GM19023 (cell line): ENCODE results near the gene BHMT2.

ENCODE experiments used
- ATAC-seq: cut with Tn5 transposase; IDR thresholded peaks from one replicate; pipeline ENCODE4 v1.9.1; 2021; ENCODE audit warnings: mild to moderate bottlenecking, moderate library complexity; ENCODE audit not compliant: unreplicated experiment

Gene BHMT2, protein sequence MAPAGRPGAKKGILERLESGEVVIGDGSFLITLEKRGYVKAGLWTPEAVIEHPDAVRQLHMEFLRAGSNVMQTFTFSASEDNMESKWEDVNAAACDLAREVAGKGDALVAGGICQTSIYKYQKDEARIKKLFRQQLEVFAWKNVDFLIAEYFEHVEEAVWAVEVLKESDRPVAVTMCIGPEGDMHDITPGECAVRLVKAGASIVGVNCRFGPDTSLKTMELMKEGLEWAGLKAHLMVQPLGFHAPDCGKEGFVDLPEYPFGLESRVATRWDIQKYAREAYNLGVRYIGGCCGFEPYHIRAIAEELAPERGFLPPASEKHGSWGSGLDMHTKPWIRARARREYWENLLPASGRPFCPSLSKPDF

GRCh38 chr5:79069488-79070349, at the start of gene BHMT2, which contains the start of gene DMGDH:
BHMT2 (plus strand) TSS chr5:79069767; CDS start chr5:79069783, 16 bp downstream.
DMGDH (minus strand) TSS chr5:79069674; CDS start chr5:79069620, 54 bp downstream.
- no peak for ATAC-seq

GRCh38 chr5:79020861-79021561, 48.6 kb upstream of the BHMT2 start:
- ATAC-seq = no peak

DNA sequence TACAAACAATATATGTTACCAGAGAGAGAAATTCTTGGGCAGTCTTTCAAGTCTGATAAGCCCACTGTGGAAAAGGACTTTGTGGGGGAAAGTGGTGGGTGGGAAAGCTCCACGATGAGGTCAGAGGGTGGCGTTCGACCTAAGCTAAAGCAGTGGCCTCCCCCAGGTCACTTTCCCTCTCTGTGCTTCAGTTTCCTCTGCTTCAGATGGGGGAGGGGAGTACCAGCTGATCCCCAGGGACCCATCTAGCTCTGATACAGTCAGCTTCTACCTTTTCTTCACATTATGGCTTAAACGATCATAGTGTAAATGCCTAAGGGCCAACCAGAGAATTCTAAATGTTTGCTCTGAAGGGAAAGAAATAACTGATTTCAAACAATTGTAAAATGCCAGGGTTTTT, 47.8 kb upstream of the BHMT2 start:
- ATAC-seq = no peak

DNA sequence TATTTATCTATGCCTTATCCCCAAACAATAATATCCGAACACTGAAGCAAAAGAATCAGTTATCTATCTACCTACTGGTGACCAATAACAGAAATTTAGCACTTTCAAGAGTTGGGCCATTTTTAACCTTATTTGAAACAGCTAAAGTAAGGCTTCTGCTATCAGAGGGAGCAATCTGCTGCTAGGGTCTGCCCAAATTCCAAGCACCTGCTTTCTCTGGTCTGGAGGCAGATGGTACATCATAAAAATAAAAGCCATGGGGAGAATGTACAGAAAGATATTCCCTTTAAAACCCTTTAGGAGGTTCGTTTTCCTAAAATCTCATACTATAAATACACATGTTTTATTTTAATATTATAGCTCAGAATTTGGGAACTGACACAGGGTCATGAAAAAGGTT, 46.8 kb upstream of the BHMT2 start:
- no peak for ATAC-seq

GRCh38 chr5:79023348-79023747, 46.2 kb upstream of the BHMT2 start:
- ATAC-seq = no peak

GRCh38 chr5:79023947-79024346, 45.6 kb upstream of the BHMT2 start:
- no peak for ATAC-seq

DNA sequence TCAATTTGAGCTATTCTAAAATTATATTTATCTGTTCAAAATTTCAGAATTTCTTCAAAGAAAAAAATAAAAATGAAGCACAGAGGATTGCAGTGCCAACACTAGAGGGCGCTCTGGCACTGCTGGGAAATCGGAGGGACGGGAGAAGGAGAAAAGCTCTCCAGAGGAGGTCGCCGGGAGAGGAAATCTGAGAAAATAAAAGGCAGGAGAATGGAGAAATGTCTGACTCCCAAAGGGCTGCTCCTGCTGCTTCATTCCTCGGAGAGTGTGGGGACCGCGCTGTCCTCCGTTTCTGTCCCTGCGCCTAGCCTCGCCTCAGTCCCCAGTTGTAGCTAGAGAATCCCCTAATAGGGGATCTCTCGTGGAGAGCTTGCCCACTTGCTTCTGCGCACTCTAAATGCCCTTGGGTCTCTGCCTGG, 44.5 kb upstream of the BHMT2 start:
- ATAC-seq = no peak

GRCh38 chr5:79030663-79031484, 38.7 kb upstream of the BHMT2 start:
- no peak for ATAC-seq

DNA sequence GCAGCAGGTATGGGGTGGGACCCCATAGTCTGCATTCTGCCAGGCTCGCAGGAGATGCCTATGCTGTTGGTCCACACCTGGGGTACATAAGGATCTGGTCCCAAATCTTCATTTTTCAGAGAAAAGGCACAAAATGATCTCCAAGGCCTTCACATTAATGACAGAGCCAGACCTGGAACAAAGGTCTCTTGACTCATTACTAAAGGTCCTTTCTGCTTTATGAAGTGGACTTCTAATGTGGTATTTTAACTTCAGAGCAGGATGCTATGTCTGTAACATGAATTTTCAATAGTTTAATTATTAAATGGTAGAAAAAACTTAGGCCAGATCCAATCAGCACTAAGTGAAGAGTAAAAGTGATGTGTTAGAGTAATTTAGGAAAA, 38.1 kb upstream of the BHMT2 start:
- no peak for ATAC-seq

DNA sequence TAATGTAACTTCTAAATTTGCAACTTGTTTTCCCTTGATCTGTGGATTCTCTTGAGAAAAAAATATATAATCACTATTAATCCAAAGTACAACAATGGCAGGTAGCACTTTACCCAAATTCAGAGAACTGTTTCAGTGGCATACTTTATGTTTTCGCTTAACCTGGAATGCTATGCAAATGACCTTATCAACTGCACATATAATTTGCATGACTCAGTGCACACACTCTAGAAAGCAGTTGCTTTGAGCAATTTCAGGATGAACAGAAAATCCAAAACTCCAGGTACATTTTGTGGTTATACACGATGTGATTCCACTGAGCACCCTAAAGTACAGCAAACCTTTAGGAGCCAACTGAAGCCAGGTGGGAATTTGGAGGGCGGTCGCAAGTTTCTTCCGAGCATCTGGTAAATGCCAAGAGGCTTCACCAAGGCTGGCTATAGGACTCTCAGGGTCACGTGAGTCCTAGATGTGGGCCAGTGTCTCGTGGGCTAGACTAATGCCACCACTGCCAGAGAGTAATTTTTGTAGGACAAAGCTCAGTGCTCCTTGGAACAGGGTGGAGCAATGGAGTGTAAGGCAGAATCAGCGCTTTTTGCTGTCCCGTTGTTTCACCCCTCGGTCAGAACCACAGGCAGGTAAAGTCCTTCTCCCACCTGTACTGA, 37.4 kb upstream of the BHMT2 start:
- ATAC-seq = no peak

- ATAC-seq = no peak
Observed at GRCh38 chr5:79032782-79033181, 36.8 kb upstream of the BHMT2 start.

- ATAC-seq = no peak
Observed at GRCh38 chr5:79035237-79035636, 34.3 kb upstream of the BHMT2 start.

DNA sequence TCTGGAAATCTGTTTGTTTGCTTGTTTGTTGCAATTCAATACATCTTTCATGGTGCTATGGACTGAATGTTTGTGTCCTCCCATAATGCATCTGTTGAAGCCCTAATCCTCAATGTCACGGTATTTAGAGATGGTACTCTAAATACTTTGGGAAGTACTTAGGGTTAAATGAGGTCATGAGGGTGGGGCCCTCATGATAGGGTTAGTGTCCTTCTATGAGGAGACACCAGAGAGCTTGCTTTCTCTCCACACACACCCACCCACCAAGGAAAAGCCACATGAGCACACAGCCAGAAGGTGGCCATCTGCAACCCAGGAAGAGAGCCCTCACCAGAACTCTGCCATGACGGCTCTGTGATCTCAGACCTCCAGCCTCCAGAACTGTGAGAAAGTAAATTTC, 32.8 kb upstream of the BHMT2 start:
- ATAC-seq = no peak

GRCh38 chr5:79042188-79042587, 27.4 kb upstream of the BHMT2 start:
- ATAC-seq = no peak

DNA sequence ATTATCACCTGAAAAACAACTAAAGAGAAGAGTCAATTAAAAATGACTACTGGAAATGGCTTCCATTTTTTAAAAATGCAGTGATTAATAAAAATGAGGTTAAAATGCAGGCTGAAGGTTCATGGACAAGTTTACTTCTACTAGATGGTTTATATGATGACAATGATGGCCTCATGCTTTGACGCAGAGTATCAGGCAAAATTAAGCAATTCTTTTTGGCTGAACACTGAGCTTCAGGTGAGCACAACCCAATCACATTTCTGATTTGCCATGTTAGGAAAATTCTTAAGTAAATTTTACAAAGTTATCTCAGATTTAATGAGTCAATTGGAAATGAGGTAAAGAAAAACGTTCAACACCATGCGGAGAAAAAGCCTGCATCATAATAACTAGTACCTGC, 22.4 kb upstream of the BHMT2 start:
- ATAC-seq = no peak

DNA sequence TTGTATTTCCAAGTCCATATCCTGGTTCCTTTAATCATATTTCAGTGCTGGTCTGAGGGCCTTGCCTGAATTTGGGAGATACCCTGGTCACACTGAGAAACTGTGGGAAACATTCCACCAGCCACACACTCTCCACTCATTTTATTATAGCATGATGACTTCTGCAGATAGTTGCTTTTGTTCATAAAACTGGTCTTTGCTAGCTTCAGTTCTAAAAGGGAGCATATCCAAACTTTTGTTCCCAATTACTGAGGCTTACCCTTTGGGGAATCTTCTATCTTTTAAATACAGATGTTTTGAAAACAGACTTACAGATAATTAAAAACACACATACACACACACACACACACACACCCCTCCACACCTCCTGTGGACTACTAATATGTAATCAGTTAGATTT, 21.1 kb upstream of the BHMT2 start:
- no peak for ATAC-seq

- ATAC-seq = no peak
Observed at GRCh38 chr5:79050498-79050897, 19.1 kb upstream of the BHMT2 start.

GRCh38 chr5:79053321-79053720, 16.2 kb upstream of the BHMT2 start:
- no peak for ATAC-seq

DNA sequence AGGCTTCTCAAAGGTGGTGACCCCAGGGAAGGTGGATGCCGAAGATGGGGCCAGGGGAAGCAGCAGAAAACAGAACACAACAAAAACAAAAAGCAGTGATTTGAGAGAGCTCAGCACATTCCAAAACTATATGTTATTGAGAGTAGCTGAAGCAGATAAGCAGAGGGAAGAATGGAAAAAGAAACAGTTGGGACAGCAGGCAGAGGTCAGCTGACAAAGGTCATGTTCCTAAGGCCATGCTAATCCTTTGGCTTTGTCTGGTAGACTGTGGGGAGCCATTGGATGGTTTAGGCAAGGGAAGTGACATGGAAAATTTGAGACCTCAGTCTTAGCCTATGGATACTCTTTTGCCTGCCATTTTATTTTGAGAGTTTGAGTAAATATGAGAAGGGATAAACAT, 14.6 kb upstream of the BHMT2 start:
- no peak for ATAC-seq

DNA sequence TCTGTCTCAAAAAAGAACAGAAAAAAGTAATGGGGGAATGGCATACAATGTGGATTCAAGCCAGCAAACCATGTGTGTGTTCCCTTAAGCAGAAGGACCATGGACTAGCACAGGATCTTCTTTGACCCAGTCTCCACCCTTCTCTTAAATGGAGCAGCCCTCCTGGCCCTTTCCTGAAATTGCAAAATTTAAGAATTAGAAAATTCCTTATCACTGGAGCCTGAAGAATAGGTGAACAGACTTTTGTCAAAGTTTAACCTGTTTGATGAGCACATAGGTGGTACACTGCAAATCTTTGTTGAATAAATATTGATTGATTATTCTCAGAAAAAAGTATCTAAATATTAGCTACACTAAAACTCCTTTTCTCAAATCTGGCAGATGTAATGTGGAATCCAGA, 12.7 kb upstream of the BHMT2 start:
- no peak for ATAC-seq
